ENCODE results near the gene APOA4. TPM values are rescaled to one million over a fixed set of nuclear protein-coding genes. Genes with fewer than 3 reads are reported as not detected.

APOA4 gene
- total and polyA plus RNA-seq, 2 donors (not counting 3 experiments of a cell fraction or from before 2014, with no cell fraction given) = not detected

- H3K4me1 ChIP-seq (ENCODE audit: control insufficient read depth, extremely low read depth, insufficient read depth, low read length) = peaks cover 6% of the 10 kb centered on the region
- no peaks in the 10 kb centered on the region for H3K79me2 ChIP-seq (ENCODE audit: control insufficient read depth, insufficient read depth, low read length)
- H3K9ac ChIP-seq (replicated peaks; ENCODE audit: extremely low read depth, insufficient read depth, low read length) = no peak overlapping the region
- TF ChIP-seq FOS (IDR thresholded peaks at IDR 0.05; ENCODE audit: borderline replicate concordance, insufficient read depth, low read length) = no peak
- no peak for TF ChIP-seq POLR2AphosphoS5 (IDR thresholded peaks at IDR 0.05; ENCODE audit: insufficient read depth, low read depth, low read length)
- no peak for TF ChIP-seq GATA2 (IDR thresholded peaks at IDR 0.05; ENCODE audit: insufficient read depth, insufficient read length, low read depth, low read length)
- no peak for TF ChIP-seq MAX (IDR thresholded peaks at IDR 0.05; ENCODE audit: insufficient read depth, insufficient read length)
- TF ChIP-seq POLR2A (IDR thresholded peaks at IDR 0.05; ENCODE audit: low read depth, low read length) = no peak
- TF ChIP-seq JUN (IDR thresholded peaks at IDR 0.05; ENCODE audit: borderline replicate concordance, insufficient read depth, insufficient read length, low read depth) = no peak
- no peak for TF ChIP-seq MYC (IDR thresholded peaks at IDR 0.05; ENCODE audit: low read depth, low read length)
- TF ChIP-seq CTCF (IDR thresholded peaks at IDR 0.05; ENCODE audit: extremely low read depth in 1 of 2, insufficient read depth in 1 of 2, low read depth in 1 of 2, low read length in 2 of 2) = no peak
- TF ChIP-seq EZH2 (IDR thresholded peaks at IDR 0.05; ENCODE audit: borderline replicate concordance, low read depth, low read length, severe bottlenecking) = no peak
- H3K27ac ChIP-seq (ENCODE audit: insufficient read depth, low read depth, low read length) = no peak overlapping the region
- H3K27me3 ChIP-seq (ENCODE audit: control insufficient read depth in 2 of 2, insufficient read depth in 2 of 2, low read length in 2 of 2) = no peaks in the 10 kb centered on the region
- H4K20me1 ChIP-seq (replicated peaks; ENCODE audit: control insufficient read depth, extremely low read depth, insufficient read depth, low read length) = no peaks in the 10 kb centered on the region
- H3K4me3 ChIP-seq (replicated peaks in 1 of 3; ENCODE audit: insufficient read depth in 1 of 3, low read depth in 1 of 3, low read length in 3 of 3) = no peak overlapping the region
- H3K4me2 ChIP-seq (ENCODE audit: insufficient read depth, low read length) = no peak overlapping the region
- dilution Hi-C loops (cut with MboI; ENCODE audit: extremely low pct_ligation_motif_present, low sequenced_read_pairs) = no loop called here
- H2AFZ ChIP-seq (ENCODE audit: low read depth, low read length) = no peak overlapping the region
- FAIRE-seq = no peak
- BruUV-seq (replicated peaks) = no TSS peak
- H3K9me1 ChIP-seq (replicated peaks; ENCODE audit: control insufficient read depth, extremely low read depth, insufficient read depth, low read length) = no peaks in the 10 kb centered on the region
- no peaks in the 10 kb centered on the region for H3K36me3 ChIP-seq (ENCODE audit: control insufficient read depth in 2 of 2, extremely low read depth in 1 of 2, insufficient read depth in 2 of 2, low read length in 2 of 2)
- ChIA-PET POLR2A (no interaction called here), CTCF (interaction anchor here (1.6 to 5.0 kb wide), 2 partner anchors 47 to 48 kb away, joined by 11 to 272 read pairs; partner anchors contain the start of gene APOA5)
- no peak for DNase-seq (ENCODE audit: low read depth, low spot score)
- intact Hi-C loops (cut with micrococcal nuclease) = loop anchor here (5.0 kb wide), 1 partner anchor 106 kb away; no protein-coding TSS in a partner anchor
- H3K9me3 ChIP-seq (replicated peaks; ENCODE audit: control insufficient read depth, insufficient read depth, low read length) = no peaks in the 10 kb centered on the region
Measured at GRCh38 chr11:116838321-116839084, 15.4 kb upstream of the APOA4 start.
